Subcutaneous abdominal adipose tissue (tissue), 5 donors: ENCODE data around the gene GABBR2.

ENCODE experiments used
- H3K27ac ChIP-seq: one replicate; pipeline ENCODE4 v1.7.0; 2013; ENCODE audit warnings: low read depth, mild to moderate bottlenecking, inconsistent platforms, low read length, moderate library complexity
- H3K27me3 ChIP-seq, 5 donors: one replicate each; pipeline ENCODE4 v1.7.0; 2013; ENCODE audit warnings: low read length in 5 of 5, inconsistent platforms in 1 of 5; ENCODE audit not compliant: control insufficient read depth in 5 of 5, insufficient read depth in 4 of 5
- H3K36me3 ChIP-seq, 5 donors: one replicate each; pipeline ENCODE4 v1.7.0; 2013; ENCODE audit warnings: low read length in 5 of 5; ENCODE audit not compliant: control insufficient read depth in 5 of 5, insufficient read depth in 5 of 5
- H3K4me1 ChIP-seq, 5 donors: one replicate each; pipeline ENCODE4 v1.7.0; 2013; ENCODE audit warnings: low read length in 5 of 5, mild to moderate bottlenecking in 3 of 5, moderate library complexity in 1 of 5; ENCODE audit not compliant: control insufficient read depth in 5 of 5, insufficient read depth in 5 of 5
- H3K4me3 ChIP-seq, 5 donors: one replicate each; pipeline ENCODE4 v1.7.0; 2013; ENCODE audit warnings: low read length in 5 of 5, low read depth in 1 of 5
- H3K9ac ChIP-seq, 5 donors: one replicate each; pipeline ENCODE4 v1.7.0; 2013; ENCODE audit warnings: low read length in 5 of 5, mild to moderate bottlenecking in 4 of 5, moderate library complexity in 3 of 5
- H3K9me3 ChIP-seq, 5 donors: one replicate each; pipeline ENCODE4 v1.7.0; 2013; ENCODE audit warnings: low read length in 5 of 5; ENCODE audit not compliant: control insufficient read depth in 5 of 5
- donor health status: healthy.
- donor health status: healthy.
- donor health status: healthy.
- donor health status: healthy.
- donor health status: healthy.

The GABBR2 gene

GRCh38 chr9:98570055-98570454 is 138.7 kb downstream of the GABBR2 start:
- no peaks in the 10 kb centered on the region for H3K36me3 ChIP-seq
- no peaks in the 10 kb centered on the region for H3K9me3 ChIP-seq
- H3K4me1 ChIP-seq, result no peaks in the 10 kb centered on the region
- no peak overlapping the region for H3K27ac ChIP-seq
- peaks cover 0 to 6% (median 4%) of the 10 kb centered on the region in 5 donors for H3K27me3 ChIP-seq
- no peak overlapping the region for H3K4me3 ChIP-seq
- no peak overlapping the region for H3K9ac ChIP-seq

- Histone ChIP-seq H3K27ac (no peak overlapping the region), H3K4me3 (no peak overlapping the region), H3K4me1 (no peaks in the 10 kb centered on the region), H3K9ac (no peak overlapping the region), H3K9me3 (no peaks in the 10 kb centered on the region), H3K27me3 (peaks cover 0 to 6% (median 4%) of the 10 kb centered on the region in 5 donors), H3K36me3 (no peaks in the 10 kb centered on the region)
Observed at GRCh38 chr9:98569491-98569890, 139.2 kb downstream of the GABBR2 start.

GRCh38 chr9:98568909-98569469 is 139.7 kb downstream of the GABBR2 start:
- Histone ChIP-seq H3K27me3 (peaks cover 0 to 6% (median 4%) of the 10 kb centered on the region in 5 donors), H3K9me3 (no peaks in the 10 kb centered on the region), H3K9ac (no peak overlapping the region), H3K27ac (no peak overlapping the region), H3K4me3 (no peak overlapping the region), H3K36me3 (no peaks in the 10 kb centered on the region), H3K4me1 (no peaks in the 10 kb centered on the region)

GRCh38 chr9:98568234-98568908 is 140.4 kb downstream of the GABBR2 start:
- no peak overlapping the region for H3K9ac ChIP-seq
- no peak overlapping the region for H3K4me3 ChIP-seq
- no peaks in the 10 kb centered on the region for H3K36me3 ChIP-seq
- no peaks in the 10 kb centered on the region for H3K4me1 ChIP-seq
- H3K9me3 ChIP-seq, result no peaks in the 10 kb centered on the region
- no peak overlapping the region for H3K27ac ChIP-seq
- peaks cover 0 to 6% (median 4%) of the 10 kb centered on the region in 5 donors for H3K27me3 ChIP-seq

GRCh38 chr9:98567540-98568233 is 141.0 kb downstream of the GABBR2 start:
- Histone ChIP-seq H3K4me3 (no peak overlapping the region), H3K36me3 (no peaks in the 10 kb centered on the region), H3K9me3 (no peaks in the 10 kb centered on the region), H3K9ac (no peak overlapping the region), H3K27ac (no peak overlapping the region), H3K27me3 (peaks cover 0 to 6% (median 4%) of the 10 kb centered on the region in 5 donors), H3K4me1 (no peaks in the 10 kb centered on the region)

DNA sequence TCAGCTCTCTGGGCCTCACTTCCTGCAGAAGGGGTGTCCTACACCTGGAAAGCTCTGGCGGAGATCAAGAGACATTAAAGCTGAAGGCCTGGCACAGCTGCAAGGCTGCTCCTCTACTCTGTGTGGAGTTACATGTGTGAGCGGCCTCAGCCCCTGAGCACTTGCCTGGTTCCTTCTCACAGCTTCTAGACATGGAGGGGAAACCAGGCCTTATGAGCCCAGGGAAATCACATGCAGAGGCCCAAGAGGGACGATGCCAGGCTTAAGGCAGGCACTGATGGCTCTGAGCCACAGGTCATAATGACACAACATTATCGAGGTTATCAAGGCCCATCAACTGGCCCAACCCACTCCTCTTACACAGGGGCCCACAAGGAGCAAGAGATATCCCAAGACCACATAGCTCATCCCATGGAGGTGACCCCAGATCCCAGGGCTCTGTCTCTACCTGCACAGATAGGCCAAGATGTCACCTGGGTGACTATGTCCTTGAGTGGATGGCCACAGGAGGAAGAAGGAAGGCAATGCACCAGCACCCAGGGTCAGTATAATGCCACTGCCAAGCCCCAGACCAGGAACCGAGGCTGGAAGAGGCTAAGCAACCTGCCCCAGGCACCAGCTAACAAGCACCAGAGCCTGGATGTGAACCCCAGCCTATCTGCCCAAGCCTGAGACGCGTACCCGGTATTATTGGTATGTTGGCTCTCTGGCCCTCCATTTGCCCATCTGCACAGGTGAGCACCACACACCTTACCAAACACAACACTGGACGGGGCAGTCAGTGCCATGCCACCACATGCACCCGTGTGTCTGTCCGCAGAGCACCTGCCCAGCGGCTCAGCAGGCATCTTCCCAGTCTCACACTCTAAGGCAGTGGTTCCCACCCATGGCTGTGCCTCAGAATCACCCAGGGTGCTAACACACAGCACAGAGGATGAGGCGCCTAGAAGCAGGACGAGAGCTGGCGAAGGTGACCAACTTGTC is 143.3 kb downstream of the GABBR2 start:
- Histone ChIP-seq H3K9me3 (no peaks in the 10 kb centered on the region), H3K27ac (no peak overlapping the region), H3K36me3 (no peaks in the 10 kb centered on the region), H3K4me1 (no peaks in the 10 kb centered on the region), H3K27me3 (no peaks in the 10 kb centered on the region), H3K9ac (no peak overlapping the region), H3K4me3 (no peak overlapping the region)

DNA sequence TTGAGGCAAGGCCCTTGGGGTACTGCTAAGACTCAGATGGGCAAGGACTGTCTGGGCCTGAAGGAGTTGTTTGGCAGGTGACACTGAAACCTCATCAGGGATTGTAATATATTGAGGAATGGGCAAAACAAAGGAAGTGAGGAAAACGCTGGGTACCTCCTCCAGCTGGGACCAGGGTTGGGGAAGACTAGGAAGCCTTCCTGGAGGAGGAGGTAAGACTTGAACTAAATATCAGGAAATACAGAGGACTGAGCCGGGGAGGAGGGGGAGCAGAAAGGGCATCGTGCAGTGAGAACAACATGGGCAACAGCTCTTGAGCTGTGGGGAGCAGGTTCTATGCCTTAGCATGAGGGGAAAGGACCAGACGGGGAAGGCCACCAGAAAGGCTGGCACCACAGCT is 144.0 kb downstream of the GABBR2 start:
- Histone ChIP-seq H3K27me3 (no peaks in the 10 kb centered on the region), H3K9ac (no peak overlapping the region), H3K9me3 (no peaks in the 10 kb centered on the region), H3K27ac (no peak overlapping the region), H3K4me1 (no peaks in the 10 kb centered on the region), H3K4me3 (no peak overlapping the region), H3K36me3 (no peaks in the 10 kb centered on the region)

- Histone ChIP-seq H3K27ac (no peak overlapping the region), H3K4me3 (no peak overlapping the region), H3K27me3 (no peaks in the 10 kb centered on the region), H3K4me1 (no peaks in the 10 kb centered on the region), H3K36me3 (no peaks in the 10 kb centered on the region), H3K9me3 (no peaks in the 10 kb centered on the region), H3K9ac (no peak overlapping the region)
Observed at GRCh38 chr9:98563988-98564387, 144.7 kb downstream of the GABBR2 start.

GRCh38 chr9:98563212-98563907 is 145.4 kb downstream of the GABBR2 start:
- H3K4me1 ChIP-seq, result no peaks in the 10 kb centered on the region
- H3K27ac ChIP-seq, result no peak overlapping the region

More at GRCh38 chr9:98563212-98563907, 145.4 kb downstream of the GABBR2 start:
- H3K9ac ChIP-seq, result no peak overlapping the region
- H3K9me3 ChIP-seq, result no peaks in the 10 kb centered on the region
- H3K4me3 ChIP-seq, result no peak overlapping the region
- H3K27me3 ChIP-seq, result no peaks in the 10 kb centered on the region
- no peaks in the 10 kb centered on the region for H3K36me3 ChIP-seq
